HepG2 (cell line): ENCODE results near the gene TMEM9. TPM values are rescaled to one million over a fixed set of nuclear protein-coding genes. Genes with fewer than 3 reads are reported as not detected.

Experiments
- ELK4 ChIP-seq: sonication (generic); formaldehyde crosslinking; IDR thresholded peaks from 2 replicates; pipeline ENCODE4 v1.9.0; 2021; ENCODE audit warnings: missing genetic modification reagents, borderline replicate concordance
- KDM2A ChIP-seq: sonication (generic); formaldehyde crosslinking; IDR thresholded peaks from 2 replicates; pipeline ENCODE4 v1.4.0; 2020; ENCODE audit warnings: low read depth, missing genetic modification reagents, borderline replicate concordance
- KDM5B ChIP-seq: sonication (generic); formaldehyde crosslinking; IDR thresholded peaks from 2 replicates; pipeline ENCODE4 v1.4.0; 2020; ENCODE audit warnings: missing genetic modification reagents, mild to moderate bottlenecking, borderline replicate concordance
- MAF1 ChIP-seq: sonication (generic); formaldehyde crosslinking; IDR thresholded peaks from 2 replicates; pipeline ENCODE4 v1.5.0; 2020; ENCODE audit warnings: missing genetic modification reagents, borderline replicate concordance
- MAX ChIP-seq: IDR thresholded peaks from 2 replicates; pipeline ENCODE4 v1.6.1; 2012; ENCODE audit warnings: inconsistent platforms
- MEF2D ChIP-seq: sonication (generic); formaldehyde crosslinking; IDR thresholded peaks from 2 replicates; pipeline ENCODE4 v1.5.1; 2020; ENCODE audit warnings: mild to moderate bottlenecking, missing genetic modification reagents
- PHF8 ChIP-seq: sonication (generic); formaldehyde crosslinking; IDR thresholded peaks from 2 replicates; pipeline ENCODE4 v1.5.0; 2020; ENCODE audit warnings: missing genetic modification reagents
- PREB ChIP-seq: sonication (generic); formaldehyde crosslinking; IDR thresholded peaks from 2 replicates; pipeline ENCODE4 v1.4.0; 2020; ENCODE audit warnings: missing genetic modification reagents
- RBFOX2 ChIP-seq: fragments of 200-400 bp; formaldehyde crosslinking; IDR thresholded peaks from 2 replicates; pipeline ENCODE4 v1.6.1; 2017; ENCODE audit warnings: low read depth, mild to moderate bottlenecking, low read length
- RFX3 ChIP-seq: IDR thresholded peaks from 2 replicates; pipeline ENCODE4 v1.6.1; 2016; ENCODE audit warnings: missing biosample characterization, missing genetic modification reagents
- SKI ChIP-seq: fragments of 450-650 bp; IDR thresholded peaks from one replicate; pipeline ENCODE4 v1.6.1; 2018; ENCODE audit warnings: mild to moderate bottlenecking; ENCODE audit not compliant: partially characterized antibody
- STAT5B ChIP-seq: sonication (generic); formaldehyde crosslinking; IDR thresholded peaks from 2 replicates; pipeline ENCODE4 v1.4.0; 2020; ENCODE audit warnings: missing genetic modification reagents
- TAF1 ChIP-seq: sonication (generic); formaldehyde crosslinking; IDR thresholded peaks from 2 replicates; pipeline ENCODE4 v1.4.0; 2020; ENCODE audit warnings: missing genetic modification reagents
- THAP9 ChIP-seq: sonication (generic); formaldehyde crosslinking; IDR thresholded peaks from 2 replicates; pipeline ENCODE4; 2020; ENCODE audit warnings: missing genetic modification reagents, mild to moderate bottlenecking, borderline replicate concordance
- ZNF33B ChIP-seq: sonication (generic); formaldehyde crosslinking; IDR thresholded peaks from 2 replicates; pipeline ENCODE4 v1.5.1; 2020; ENCODE audit warnings: mild to moderate bottlenecking, missing genetic modification reagents
- ZNF577 ChIP-seq: sonication (generic); formaldehyde crosslinking; IDR thresholded peaks from 2 replicates; pipeline ENCODE4 v1.4.0; 2020; ENCODE audit warnings: mild to moderate bottlenecking, low read depth, missing genetic modification reagents, borderline replicate concordance
- ZNF772 ChIP-seq: sonication (generic); formaldehyde crosslinking; IDR thresholded peaks from 2 replicates; pipeline ENCODE4 v1.5.0; 2020; ENCODE audit warnings: mild to moderate bottlenecking, missing genetic modification reagents
- ZNF775 ChIP-seq: sonication (generic); formaldehyde crosslinking; IDR thresholded peaks from 2 replicates; pipeline ENCODE4 v1.4.0; 2020; ENCODE audit warnings: missing genetic modification reagents, mild to moderate bottlenecking, moderate library complexity, borderline replicate concordance
- polyA plus RNA-seq, 8 experiments: library from polyadenylated mRNA; depleted of rRNA in 3 of 8; stranded (reverse) in 7 of 8; unstranded in 1 of 8; fragments of >200 nt; fragmentation: Illumina TruSeq in 4 of 8; extraction: Trizol in 4 of 8; gene quantifications; 2 replicates each; pipeline versions ENCODE4 v1.2.1 to v1.2.3, GENCODE V29; 2011 to 2016; ENCODE audit warnings: low read depth in 4 of 8, missing spikeins in 1 of 8, mixed read lengths in 1 of 8; ENCODE audit not compliant: insufficient read depth in 1 of 8
- total RNA-seq, 5 experiments: library from RNA; depleted of rRNA; stranded (reverse); fragments of >200 nt; fragmentation: Illumina TruSeq; extraction: Trizol; gene quantifications; 2 replicates each; pipeline ENCODE4 v1.2.3, GENCODE V29; 2016; ENCODE audit warnings: low read depth in 1 of 5
- TF ChIP-seq, protein P1 (sequence below): sonication (generic); formaldehyde crosslinking; IDR thresholded peaks from 2 replicates; pipeline ENCODE4 v1.8.1; 2023; ENCODE audit warnings: mild to moderate bottlenecking, moderate library complexity, missing genetic modification reagents
- TF ChIP-seq, protein P2 (sequence below): sonication (generic); formaldehyde crosslinking; IDR thresholded peaks from 2 replicates; pipeline ENCODE4 v1.9.0; 2022; ENCODE audit warnings: missing genetic modification reagents, mild to moderate bottlenecking, borderline replicate concordance

TMEM9 gene
- total and polyA plus RNA-seq, 2 of the 13 experiments (the other 11 are each of a cell fraction or from before 2014, with no cell fraction given): 60.9 to 102 TPM

GRCh38 chr1:201153474-201154388 lies 543 bp downstream of the TMEM9 start (continued):
- no peak for TF ChIP-seq KDM5B (CRISPR knock-in tag)
- TF ChIP-seq, protein P1, sequence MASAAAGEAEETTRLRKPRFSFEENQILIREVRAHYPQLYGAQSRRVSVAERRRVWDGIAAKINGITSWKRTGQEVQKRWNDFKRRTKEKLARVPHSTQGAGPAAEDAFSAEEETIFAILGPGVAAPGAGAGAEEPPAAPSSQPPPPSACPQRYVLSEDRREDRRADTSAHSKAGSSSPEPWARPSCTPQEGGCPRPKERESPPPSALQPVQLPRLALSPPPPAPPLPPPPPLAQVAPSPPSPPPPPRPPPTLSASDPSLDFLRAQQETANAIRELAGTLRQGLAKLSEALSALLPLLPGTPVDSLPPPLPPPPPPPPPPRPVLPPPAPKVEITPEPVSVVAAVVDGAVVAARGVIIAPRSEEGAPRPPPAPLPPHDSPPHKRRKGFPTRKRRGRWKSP: no peak; the same call in 1 of the 2 replicates
- no peak for TF ChIP-seq MAF1 (CRISPR knock-in tag)
- TF ChIP-seq KDM2A: 0 out of 2 replicates have a peak, but pooled peaks have one; percentile 37
- no peak for TF ChIP-seq RFX3
- TF ChIP-seq, protein P2, sequence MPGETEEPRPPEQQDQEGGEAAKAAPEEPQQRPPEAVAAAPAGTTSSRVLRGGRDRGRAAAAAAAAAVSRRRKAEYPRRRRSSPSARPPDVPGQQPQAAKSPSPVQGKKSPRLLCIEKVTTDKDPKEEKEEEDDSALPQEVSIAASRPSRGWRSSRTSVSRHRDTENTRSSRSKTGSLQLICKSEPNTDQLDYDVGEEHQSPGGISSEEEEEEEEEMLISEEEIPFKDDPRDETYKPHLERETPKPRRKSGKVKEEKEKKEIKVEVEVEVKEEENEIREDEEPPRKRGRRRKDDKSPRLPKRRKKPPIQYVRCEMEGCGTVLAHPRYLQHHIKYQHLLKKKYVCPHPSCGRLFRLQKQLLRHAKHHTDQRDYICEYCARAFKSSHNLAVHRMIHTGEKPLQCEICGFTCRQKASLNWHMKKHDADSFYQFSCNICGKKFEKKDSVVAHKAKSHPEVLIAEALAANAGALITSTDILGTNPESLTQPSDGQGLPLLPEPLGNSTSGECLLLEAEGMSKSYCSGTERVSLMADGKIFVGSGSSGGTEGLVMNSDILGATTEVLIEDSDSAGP: peak; percentile 34; the same call in 1 of the 2 replicates
- TF ChIP-seq MAX: peak; percentile 35; the same call in 1 of the 2 replicates
- TF ChIP-seq TAF1 (CRISPR knock-in tag): peak; percentile 5; the same call in 1 of the 2 replicates
- no peak for TF ChIP-seq PREB (CRISPR knock-in tag)
- TF ChIP-seq ZNF772 (CRISPR knock-in tag): peak; percentile 48; the same call in 1 of the 2 replicates
- TF ChIP-seq SKI: no peak
- no peak for TF ChIP-seq ELK4 (CRISPR knock-in tag)
- TF ChIP-seq MEF2D (CRISPR knock-in tag): no peak
- no peak for TF ChIP-seq ZNF775 (CRISPR knock-in tag)
- peak; percentile 73 for TF ChIP-seq RBFOX2
- no peak for TF ChIP-seq ZNF577 (CRISPR knock-in tag)
- no peak for TF ChIP-seq THAP9 (CRISPR knock-in tag)
- TF ChIP-seq STAT5B (CRISPR knock-in tag): no peak
- peak; percentile 74 for TF ChIP-seq PHF8 (CRISPR knock-in tag)
- no peak for TF ChIP-seq ZNF33B (CRISPR knock-in tag)
